H9 (cell line): ENCODE results near the gene RNLS. TPM values are rescaled to one million over a fixed set of nuclear protein-coding genes. Genes with fewer than 3 reads are reported as not detected.

ENCODE experiments used
- DNase-seq: peaks from one replicate; pipeline ENCODE4 v3.0.0-alpha.2; 2017
- H2AFZ ChIP-seq: one replicate; pipeline ENCODE4 v1.6.1; 2013; ENCODE audit warnings: mild to moderate bottlenecking, low read length, control low read depth, moderate library complexity
- H2AK5ac ChIP-seq: 2 replicates; pipeline ENCODE4 v1.6.1; 2013; ENCODE audit warnings: low read length, control low read depth, mixed read lengths; ENCODE audit not compliant: insufficient read length
- H2BK120ac ChIP-seq: one replicate; pipeline ENCODE4 v1.6.1; 2013; ENCODE audit warnings: low read depth, mild to moderate bottlenecking, low read length, control low read depth, inconsistent platforms; ENCODE audit not compliant: poor library complexity, severe bottlenecking
- H2BK12ac ChIP-seq: 2 replicates; pipeline ENCODE4 v1.6.1; 2013; ENCODE audit warnings: low read length, control low read depth, mixed read lengths, low read depth; ENCODE audit not compliant: insufficient read length
- H2BK15ac ChIP-seq: 2 replicates; pipeline ENCODE4 v1.6.1; 2013; ENCODE audit warnings: low read depth, low read length, control low read depth
- H2BK20ac ChIP-seq: one replicate; pipeline ENCODE4 v1.6.1; 2013; ENCODE audit warnings: low read depth, mild to moderate bottlenecking, low read length, control low read depth, inconsistent platforms; ENCODE audit not compliant: poor library complexity, severe bottlenecking
- H2BK5ac ChIP-seq: 2 replicates; pipeline ENCODE4 v1.6.1; 2013; ENCODE audit warnings: low read length, control low read depth, mixed read lengths; ENCODE audit not compliant: insufficient read length
- H3K14ac ChIP-seq: 2 replicates; pipeline ENCODE4 v1.6.1; 2013; ENCODE audit warnings: low read length, control low read depth; ENCODE audit not compliant: insufficient read depth
- H3K18ac ChIP-seq: 2 replicates; pipeline ENCODE4 v1.6.1; 2013; ENCODE audit warnings: low read depth, mild to moderate bottlenecking, mixed read lengths, low read length, control low read depth; ENCODE audit not compliant: insufficient read length
- H3K23ac ChIP-seq: 2 replicates; pipeline ENCODE4 v1.6.1; 2013; ENCODE audit warnings: low read length, control low read depth, mixed read lengths, low read depth; ENCODE audit not compliant: insufficient read length
- H3K23me2 ChIP-seq: 2 replicates; pipeline ENCODE4 v1.6.1; 2013; ENCODE audit warnings: low read depth, mild to moderate bottlenecking, mixed read lengths, low read length, control low read depth; ENCODE audit not compliant: insufficient read length, poor library complexity, severe bottlenecking
- H3K27ac ChIP-seq: 2 replicates; pipeline ENCODE4 v1.5.1; 2013; ENCODE audit warnings: low read length, control low read depth, mixed read lengths, low read depth; ENCODE audit not compliant: insufficient read length
- H3K27me3 ChIP-seq: 2 replicates; pipeline ENCODE4 v1.6.1; 2013; ENCODE audit warnings: low read length, control low read depth, inconsistent platforms; ENCODE audit not compliant: insufficient read depth
- H3K4ac ChIP-seq: 2 replicates; pipeline ENCODE4 v1.6.1; 2013; ENCODE audit warnings: low read depth, mild to moderate bottlenecking, control low read depth, inconsistent platforms, low read length, moderate library complexity
- H3K4me1 ChIP-seq: 2 replicates; pipeline ENCODE4 v1.6.1; 2013; ENCODE audit warnings: low read length, control low read depth, inconsistent platforms; ENCODE audit not compliant: insufficient read depth
- H3K4me2 ChIP-seq: 2 replicates; pipeline ENCODE4 v1.6.1; 2013; ENCODE audit warnings: low read length, control low read depth, mixed read lengths; ENCODE audit not compliant: insufficient read length, insufficient read depth
- H3K56ac ChIP-seq: 2 replicates; pipeline ENCODE4 v1.6.1; 2013; ENCODE audit warnings: low read depth, mild to moderate bottlenecking, mixed read lengths, low read length, control low read depth; ENCODE audit not compliant: insufficient read length
- H3K79me1 ChIP-seq: 2 replicates; pipeline ENCODE4 v1.6.1; 2013; ENCODE audit warnings: low read depth, mild to moderate bottlenecking, moderate library complexity, low read length, control low read depth, inconsistent platforms; ENCODE audit not compliant: insufficient read depth, poor library complexity, severe bottlenecking
- H3K79me2 ChIP-seq: 2 replicates; pipeline ENCODE4 v1.6.1; 2013; ENCODE audit warnings: low read length, control low read depth, inconsistent platforms; ENCODE audit not compliant: insufficient read depth
- H3K9ac ChIP-seq: 2 replicates; pipeline ENCODE4 v1.6.1; 2013; ENCODE audit warnings: low read length, control low read depth, mixed read lengths; ENCODE audit not compliant: insufficient read length; ENCODE audit errors: extremely low read depth
- H3K9me3 ChIP-seq: one replicate; pipeline ENCODE4 v1.6.1; 2013; ENCODE audit warnings: low read depth, low read length, inconsistent platforms; ENCODE audit not compliant: control insufficient read depth
- H3T11ph ChIP-seq: one replicate; pipeline ENCODE4 v1.6.1; 2013; ENCODE audit warnings: mild to moderate bottlenecking, low read length, control low read depth, inconsistent platforms
- H4K20me1 ChIP-seq: one replicate; pipeline ENCODE4 v1.6.1; 2013; ENCODE audit not compliant: control insufficient read depth, insufficient read length, insufficient read depth
- H4K5ac ChIP-seq: 2 replicates; pipeline ENCODE4 v1.6.1; 2013; ENCODE audit warnings: low read depth, mild to moderate bottlenecking, mixed read lengths, low read length, control low read depth; ENCODE audit not compliant: insufficient read length
- H4K8ac ChIP-seq: replicated peaks from 2 replicates; pipeline ENCODE4 v1.6.1; 2013; ENCODE audit warnings: low read length, control low read depth, mixed read lengths, low read depth; ENCODE audit not compliant: insufficient read length
- H4K91ac ChIP-seq: 2 replicates; pipeline ENCODE4 v1.6.1; 2013; ENCODE audit warnings: low read depth, mild to moderate bottlenecking, moderate library complexity, mixed read lengths, low read length, control low read depth; ENCODE audit not compliant: insufficient read length
- H3K27ac Mint-ChIP-seq, 3 experiments: 2 replicates in 2 of 3; 3 replicates in 1 of 3; pipeline ENCODE4 v1.8.0; 2020 to 2021; ENCODE audit warnings: mixed read lengths in 3 of 3, mild to moderate bottlenecking in 1 of 3, moderate library complexity in 1 of 3
- H3K27me3 Mint-ChIP-seq: 2 replicates; pipeline ENCODE4 v1.8.0; 2021; ENCODE audit warnings: low read depth, mild to moderate bottlenecking, moderate library complexity, mixed read lengths
- H3K36me3 Mint-ChIP-seq, 3 experiments: 2 replicates in 2 of 3; 3 replicates in 1 of 3; pipeline ENCODE4 v1.8.0; 2020 to 2021; ENCODE audit warnings: low read depth in 3 of 3, mixed read lengths in 3 of 3; ENCODE audit not compliant: insufficient read depth in 1 of 3
- H3K4me1 Mint-ChIP-seq, 2 experiments: 2 replicates each; pipeline ENCODE4 v1.8.0; 2020; ENCODE audit warnings: mixed read lengths in 2 of 2
- H3K4me3 Mint-ChIP-seq, 2 experiments: 2 replicates in 1 of 2; 3 replicates in 1 of 2; pipeline ENCODE4 v1.8.0; 2020 to 2021; ENCODE audit warnings: mild to moderate bottlenecking in 2 of 2, mixed read lengths in 2 of 2, moderate library complexity in 1 of 2
- H3K9me3 Mint-ChIP-seq, 2 experiments: 2 replicates in 1 of 2; 3 replicates in 1 of 2; pipeline ENCODE4 v1.8.0; 2020; ENCODE audit warnings: mild to moderate bottlenecking in 2 of 2, mixed read lengths in 2 of 2, moderate library complexity in 1 of 2
- CTCF ChIP-seq: fragments of 200-600 bp; sonication (generic); conservative IDR thresholded peaks from 3 replicates; pipeline ENCODE4 v1.8.0; 2021; ENCODE audit warnings: antibody characterized with exemption, mild to moderate bottlenecking
- WGBS: extraction: QIAGEN DNeasy Blood & Tissue Kit; methylation state at CpG from one replicate; pipeline ENCODE4 v1.1.7; 2013; ENCODE audit warnings: missing lambda C conversion rate, low lambda C conversion rate, mixed read lengths; ENCODE audit not compliant: insufficient read length; ENCODE audit errors: extremely low coverage; 5-methylcytosine and 5-hydroxymethylcytosine counted together
- total RNA-seq: library from RNA; stranded (reverse); gene quantifications from 2 replicates; pipeline ENCODE4 v1.2.1, GENCODE V29; 2021

The RNLS gene
- total RNA-seq, 1 experiment from 2014 or later = 7.5 TPM

GRCh38 chr10:88428442-88428841 lies 154.7 kb downstream of the RNLS start:
- no peak for TF ChIP-seq CTCF
- H2BK15ac ChIP-seq = no peak overlapping the region
- no peak for DNase-seq
- H3K4me1 Mint-ChIP-seq = no peaks in the 10 kb centered on the region
- H3K23ac ChIP-seq = no peak overlapping the region
- H3K36me3 Mint-ChIP-seq = no peaks in the 10 kb centered on the region
- H2BK120ac ChIP-seq = no peak overlapping the region
- no peak overlapping the region for H3K4me2 ChIP-seq
- no peaks in the 10 kb centered on the region for H3K79me1 ChIP-seq
- no peaks in the 10 kb centered on the region for H3K23me2 ChIP-seq
- H3K27me3 Mint-ChIP-seq = no peaks in the 10 kb centered on the region
- H2BK12ac ChIP-seq = no peak overlapping the region
- no peak overlapping the region for H2AFZ ChIP-seq
- H3K4me1 ChIP-seq = no peaks in the 10 kb centered on the region
- H3K4ac ChIP-seq = no peak overlapping the region
- no peaks in the 10 kb centered on the region for H4K20me1 ChIP-seq
- H4K8ac ChIP-seq = no peak overlapping the region
- H3K9me3 ChIP-seq = no peaks in the 10 kb centered on the region
- H3K27ac Mint-ChIP-seq = peak overlapping the region in 1 of 3 experiments; percentile 22; a peak in 1 of 7 replicates
- H3K9me3 Mint-ChIP-seq = no peaks in the 10 kb centered on the region
- no peak overlapping the region for H3K14ac ChIP-seq
- H2AK5ac ChIP-seq = no peak overlapping the region
- H2BK20ac ChIP-seq = no peak overlapping the region
- H3K27me3 ChIP-seq = no peaks in the 10 kb centered on the region
- no CpG with 5 or more reads among the region's 1 CpG for WGBS
- no peak overlapping the region for H3K4me3 Mint-ChIP-seq
- no peak overlapping the region for H3T11ph ChIP-seq
- no peak overlapping the region for H3K56ac ChIP-seq
- no peak overlapping the region for H3K9ac ChIP-seq
- no peak overlapping the region for H3K27ac ChIP-seq
- H3K79me2 ChIP-seq = no peaks in the 10 kb centered on the region
- no peak overlapping the region for H4K91ac ChIP-seq
- no peak overlapping the region for H2BK5ac ChIP-seq
- no peak overlapping the region for H4K5ac ChIP-seq
- no peak overlapping the region for H3K18ac ChIP-seq
